Dendritic cell treated with granulocyte-macrophage colony-stimulating factor and Interleukin-4, amounts not matched to agents 40 ng/mL and 50 ng/mL, for 4 days (primary cell): ENCODE measurements around the gene OR9Q1.

Experiments
- H3K27ac Mint-ChIP-seq: one replicate; pipeline ENCODE4 v1.8.0; 2022; ENCODE audit warnings: mild to moderate bottlenecking, mixed read lengths
- H3K27me3 Mint-ChIP-seq: one replicate; pipeline ENCODE4 v1.8.0; 2022; ENCODE audit warnings: mild to moderate bottlenecking, mixed read lengths
- H3K36me3 Mint-ChIP-seq: one replicate; pipeline ENCODE4 v1.8.0; 2022; ENCODE audit warnings: low read depth, mixed read lengths
- H3K4me1 Mint-ChIP-seq: one replicate; pipeline ENCODE4 v1.8.0; 2022; ENCODE audit warnings: low read depth, mixed read lengths
- H3K4me3 Mint-ChIP-seq: one replicate; pipeline ENCODE4 v1.8.0; 2022; ENCODE audit warnings: mild to moderate bottlenecking, moderate library complexity, mixed read lengths
- H3K9me3 Mint-ChIP-seq: one replicate; pipeline ENCODE4 v1.8.0; 2022; ENCODE audit warnings: mixed read lengths
- intact Hi-C: fragments of 100-400 bp; cut with micrococcal nuclease; formaldehyde crosslinking; loops from one replicate; pipeline ENCODE4 v1.15.0; 2022

Gene OR9Q1

GRCh38 chr11:58003591-58003990 is 20.1 kb upstream of the OR9Q1 start:
- H3K27me3 Mint-ChIP-seq, result peaks cover 2% of the 10 kb centered on the region
- H3K9me3 Mint-ChIP-seq, result no peaks in the 10 kb centered on the region
- H3K27ac Mint-ChIP-seq, result no peak overlapping the region
- no peaks in the 10 kb centered on the region for H3K4me1 Mint-ChIP-seq
- intact Hi-C loops, result no loop called here
- H3K36me3 Mint-ChIP-seq, result no peaks in the 10 kb centered on the region
- H3K4me3 Mint-ChIP-seq, result no peak overlapping the region

GRCh38 chr11:58004664-58005063 is 19.0 kb upstream of the OR9Q1 start:
- Mint-ChIP-seq H3K36me3 (no peaks in the 10 kb centered on the region), H3K4me1 (no peaks in the 10 kb centered on the region), H3K27ac (no peak overlapping the region), H3K27me3 (peaks cover 2% of the 10 kb centered on the region), H3K4me3 (no peak overlapping the region), H3K9me3 (no peaks in the 10 kb centered on the region)
- intact Hi-C loops, result no loop called here

GRCh38 chr11:58006940-58007339 is 16.7 kb upstream of the OR9Q1 start:
- Mint-ChIP-seq H3K36me3 (no peaks in the 10 kb centered on the region), H3K9me3 (no peaks in the 10 kb centered on the region), H3K4me3 (no peak overlapping the region), H3K27me3 (peaks cover 2% of the 10 kb centered on the region), H3K27ac (no peak overlapping the region), H3K4me1 (no peaks in the 10 kb centered on the region)
- intact Hi-C loops, result no loop called here

- Mint-ChIP-seq H3K4me3 (no peak overlapping the region), H3K27me3 (no peaks in the 10 kb centered on the region), H3K27ac (no peak overlapping the region), H3K9me3 (no peaks in the 10 kb centered on the region), H3K36me3 (no peaks in the 10 kb centered on the region), H3K4me1 (no peaks in the 10 kb centered on the region)
- intact Hi-C loops, result no loop called here
These were observed 11.9 kb upstream of the OR9Q1 start for GRCh38 chr11:58011771-58012170.

- no peak overlapping the region for H3K4me3 Mint-ChIP-seq
- intact Hi-C loops, result no loop called here
- H3K27ac Mint-ChIP-seq, result no peak overlapping the region
- peaks cover 5% of the 10 kb centered on the region for H3K4me1 Mint-ChIP-seq
- no peaks in the 10 kb centered on the region for H3K9me3 Mint-ChIP-seq
- H3K27me3 Mint-ChIP-seq, result no peaks in the 10 kb centered on the region
- no peaks in the 10 kb centered on the region for H3K36me3 Mint-ChIP-seq
These were observed 965 bp downstream of the OR9Q1 start for GRCh38 chr11:58024601-58025091.

GRCh38 chr11:58027341-58027740 is 3.7 kb downstream of the OR9Q1 start:
- H3K4me1 Mint-ChIP-seq, result peaks cover 5% of the 10 kb centered on the region
- H3K4me3 Mint-ChIP-seq, result no peak overlapping the region
- H3K27ac Mint-ChIP-seq, result no peak overlapping the region
- H3K27me3 Mint-ChIP-seq, result no peaks in the 10 kb centered on the region
- intact Hi-C loops, result no loop called here
- H3K36me3 Mint-ChIP-seq, result no peaks in the 10 kb centered on the region
- H3K9me3 Mint-ChIP-seq, result peaks cover 8% of the 10 kb centered on the region

GRCh38 chr11:58028687-58029411 is 5.2 kb downstream of the OR9Q1 start:
- Mint-ChIP-seq H3K4me3 (no peak overlapping the region), H3K27me3 (no peaks in the 10 kb centered on the region), H3K27ac (no peak overlapping the region), H3K36me3 (no peaks in the 10 kb centered on the region), H3K9me3 (peaks cover 8% of the 10 kb centered on the region), H3K4me1 (peaks cover 5% of the 10 kb centered on the region)
- intact Hi-C loops, result no loop called here

- intact Hi-C loops, result no loop called here
- H3K36me3 Mint-ChIP-seq, result no peaks in the 10 kb centered on the region
- peaks cover 5% of the 10 kb centered on the region for H3K4me1 Mint-ChIP-seq
- no peaks in the 10 kb centered on the region for H3K27me3 Mint-ChIP-seq
- no peak within 1 kb of the TSS for H3K27ac Mint-ChIP-seq
- H3K9me3 Mint-ChIP-seq, result peaks cover 17% of the 10 kb centered on the region
- no peak within 1 kb of the TSS for H3K4me3 Mint-ChIP-seq
These were observed 7.0 kb downstream of the OR9Q1 start, which contains the start of gene OR6Q1 for GRCh38 chr11:58030653-58031052. OR6Q1 (plus strand) TSS chr11:58030953; CDS start chr11:58030953, 0 bp downstream.

- intact Hi-C loops, result no loop called here
- H3K9me3 Mint-ChIP-seq, result peaks cover 34% of the 10 kb centered on the region
- no peaks in the 10 kb centered on the region for H3K4me1 Mint-ChIP-seq
- H3K27me3 Mint-ChIP-seq, result peaks cover 1% of the 10 kb centered on the region
- no peaks in the 10 kb centered on the region for H3K36me3 Mint-ChIP-seq
- no peak overlapping the region for H3K27ac Mint-ChIP-seq
- no peak overlapping the region for H3K4me3 Mint-ChIP-seq
These were observed 10.8 kb downstream of the OR9Q1 start for GRCh38 chr11:58034471-58034870.

GRCh38 chr11:58039589-58039988 is 15.9 kb downstream of the OR9Q1 start:
- Mint-ChIP-seq H3K9me3 (peaks cover 23% of the 10 kb centered on the region), H3K27me3 (peaks cover 1% of the 10 kb centered on the region), H3K27ac (no peak overlapping the region), H3K4me3 (no peak overlapping the region), H3K36me3 (no peaks in the 10 kb centered on the region), H3K4me1 (no peaks in the 10 kb centered on the region)
- intact Hi-C loops, result no loop called here

- Mint-ChIP-seq H3K27me3 (peaks cover 1% of the 10 kb centered on the region), H3K4me3 (no peak overlapping the region), H3K36me3 (no peaks in the 10 kb centered on the region), H3K9me3 (peaks cover 7% of the 10 kb centered on the region), H3K4me1 (no peaks in the 10 kb centered on the region), H3K27ac (no peak overlapping the region)
- intact Hi-C loops, result no loop called here
These were observed 19.7 kb downstream of the OR9Q1 start for GRCh38 chr11:58043379-58043778.

- no peak overlapping the region for H3K4me3 Mint-ChIP-seq
- intact Hi-C loops, result no loop called here
- no peaks in the 10 kb centered on the region for H3K9me3 Mint-ChIP-seq
- H3K27ac Mint-ChIP-seq, result no peak overlapping the region
- no peaks in the 10 kb centered on the region for H3K27me3 Mint-ChIP-seq
- no peaks in the 10 kb centered on the region for H3K4me1 Mint-ChIP-seq
- H3K36me3 Mint-ChIP-seq, result no peaks in the 10 kb centered on the region
These were observed 22.6 kb downstream of the OR9Q1 start for GRCh38 chr11:58046231-58046630.

GRCh38 chr11:58047818-58048217 is 24.1 kb downstream of the OR9Q1 start:
- Mint-ChIP-seq H3K27me3 (no peaks in the 10 kb centered on the region), H3K9me3 (no peaks in the 10 kb centered on the region), H3K27ac (no peak overlapping the region), H3K4me3 (no peak overlapping the region), H3K36me3 (no peaks in the 10 kb centered on the region), H3K4me1 (no peaks in the 10 kb centered on the region)
- intact Hi-C loops, result no loop called here

- no peaks in the 10 kb centered on the region for H3K4me1 Mint-ChIP-seq
- no peak overlapping the region for H3K27ac Mint-ChIP-seq
- no peak overlapping the region for H3K4me3 Mint-ChIP-seq
- intact Hi-C loops, result no loop called here
- no peaks in the 10 kb centered on the region for H3K27me3 Mint-ChIP-seq
- no peaks in the 10 kb centered on the region for H3K9me3 Mint-ChIP-seq
- no peaks in the 10 kb centered on the region for H3K36me3 Mint-ChIP-seq
These were observed 32.2 kb downstream of the OR9Q1 start for GRCh38 chr11:58055806-58056401.

- no peaks in the 10 kb centered on the region for H3K9me3 Mint-ChIP-seq
- no peaks in the 10 kb centered on the region for H3K36me3 Mint-ChIP-seq
- no peak overlapping the region for H3K27ac Mint-ChIP-seq
- H3K4me3 Mint-ChIP-seq, result no peak overlapping the region
- H3K4me1 Mint-ChIP-seq, result no peaks in the 10 kb centered on the region
- no peaks in the 10 kb centered on the region for H3K27me3 Mint-ChIP-seq
- intact Hi-C loops, result no loop called here
These were observed 33.8 kb downstream of the OR9Q1 start for GRCh38 chr11:58057481-58057880.
